Heart left ventricle (tissue), 13 donors: Measurements from ENCODE around the gene LAMA3.

Experiments used
- POLR2A ChIP-seq, 2 donors: fragments of 450-650 bp; IDR thresholded peaks; one replicate each; pipeline ENCODE4 v1.6.1; 2017; ENCODE audit warnings: antibody characterized with exemption in 2 of 2, mild to moderate bottlenecking in 2 of 2, moderate library complexity in 2 of 2
- TF ChIP-seq, protein P1 (sequence below), 12 donors: fragments of 200-600 bp; sonication (generic) in 4 of 12; IDR thresholded peaks; one replicate each; pipeline versions ENCODE4 v1.5.0 to v1.8.0; 2018 to 2022; ENCODE audit warnings: antibody characterized with exemption in 12 of 12, mild to moderate bottlenecking in 5 of 12
- donor health status: ischemic (EF 13 %, LVEDD 7.1; RV severe dilation, severe dysfunction).
- donor health status: DM: no; HTN: yes; CAD: no.
- donor health status: DM: no; HTN: no; CAD: no.
- donor health status: ischemic (EF 25% LVEDD 6.9; RV normal size, moderate dysfunction).
- donor health status: ischemic (EF 25% LVEDD 5.7; RV mildly dilated, moderate dysfunction).
- donor health status: ischemic (EF 35%, LVEDD 5.7; RV mildly dilated, moderate dysfunction).
- donor health status: nonischemic (EF 11% LVEDD 7.7; RV severe dilation, severe dysfunction).
- donor health status: DM: yes; HTN: yes; CAD: no.
- donor health status: PGD.
- donor health status: ischemic (EF 29% LVEDD 5.4; RV normal size, mild dysfunction).
- donor health status: nonischemic (EF 23%, LVEDD 6.1; RV moderate dilation, normal function).

- TF ChIP-seq POLR2A (IDR thresholded peaks at IDR 0.05) = no peak
- TF ChIP-seq, protein P1, sequence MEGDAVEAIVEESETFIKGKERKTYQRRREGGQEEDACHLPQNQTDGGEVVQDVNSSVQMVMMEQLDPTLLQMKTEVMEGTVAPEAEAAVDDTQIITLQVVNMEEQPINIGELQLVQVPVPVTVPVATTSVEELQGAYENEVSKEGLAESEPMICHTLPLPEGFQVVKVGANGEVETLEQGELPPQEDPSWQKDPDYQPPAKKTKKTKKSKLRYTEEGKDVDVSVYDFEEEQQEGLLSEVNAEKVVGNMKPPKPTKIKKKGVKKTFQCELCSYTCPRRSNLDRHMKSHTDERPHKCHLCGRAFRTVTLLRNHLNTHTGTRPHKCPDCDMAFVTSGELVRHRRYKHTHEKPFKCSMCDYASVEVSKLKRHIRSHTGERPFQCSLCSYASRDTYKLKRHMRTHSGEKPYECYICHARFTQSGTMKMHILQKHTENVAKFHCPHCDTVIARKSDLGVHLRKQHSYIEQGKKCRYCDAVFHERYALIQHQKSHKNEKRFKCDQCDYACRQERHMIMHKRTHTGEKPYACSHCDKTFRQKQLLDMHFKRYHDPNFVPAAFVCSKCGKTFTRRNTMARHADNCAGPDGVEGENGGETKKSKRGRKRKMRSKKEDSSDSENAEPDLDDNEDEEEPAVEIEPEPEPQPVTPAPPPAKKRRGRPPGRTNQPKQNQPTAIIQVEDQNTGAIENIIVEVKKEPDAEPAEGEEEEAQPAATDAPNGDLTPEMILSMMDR (IDR thresholded peaks at IDR 0.05) = no peak
These were observed 40.2 kb upstream of the LAMA3 start for GRCh38 chr18:23648940-23649607.
